Smooth muscle cell (in vitro differentiated cells): ENCODE data around the gene POLR2A. TPM values are rescaled to one million over a fixed set of nuclear protein-coding genes. Genes with fewer than 3 reads are reported as not detected.

Experiments
- DNase-seq: peaks from one replicate; lab custom pipeline; 2025; ENCODE audit not compliant: unreplicated experiment; lab: John Stamatoyannopoulos, UW
- H2AFZ ChIP-seq: fragments of 200-600 bp; sonication (generic); 2 replicates; pipeline ENCODE4 v1.6.0; 2016; ENCODE audit warnings: antibody characterized with exemption, low read depth, mild to moderate bottlenecking
- H3F3A ChIP-seq: fragments of 200-600 bp; sonication (generic); 2 replicates; pipeline ENCODE4 v1.6.0; 2017; ENCODE audit warnings: antibody characterized with exemption, low read depth
- H3K27ac ChIP-seq: fragments of 200-600 bp; sonication (generic); 2 replicates; pipeline ENCODE4 v1.5.1; 2016; ENCODE audit warnings: low read depth, mild to moderate bottlenecking
- H3K27me3 ChIP-seq: fragments of 200-600 bp; sonication (generic); 2 replicates; pipeline ENCODE4 v1.6.1; 2016; ENCODE audit warnings: low read depth, mild to moderate bottlenecking
- H3K36me3 ChIP-seq: fragments of 200-600 bp; sonication (generic); 2 replicates; pipeline ENCODE4 v1.5.1; 2016; ENCODE audit warnings: low read depth
- H3K4me1 ChIP-seq: fragments of 200-600 bp; sonication (generic); 2 replicates; pipeline ENCODE4 v1.5.1; 2016; ENCODE audit warnings: low read depth
- H3K4me2 ChIP-seq: fragments of 200-600 bp; sonication (generic); 2 replicates; pipeline ENCODE4 v1.6.0; 2016; ENCODE audit warnings: mild to moderate bottlenecking
- H3K4me3 ChIP-seq: fragments of 200-600 bp; sonication (generic); 2 replicates; pipeline ENCODE4 v1.5.1; 2016; ENCODE audit warnings: mild to moderate bottlenecking
- H3K79me2 ChIP-seq: fragments of 200-600 bp; sonication (generic); 2 replicates; pipeline ENCODE4 v1.6.0; 2016; ENCODE audit warnings: low read depth, mild to moderate bottlenecking
- H3K9ac ChIP-seq: fragments of 200-600 bp; sonication (generic); 2 replicates; pipeline ENCODE4 v1.6.0; 2016; ENCODE audit warnings: low read depth
- H3K9me3 ChIP-seq: fragments of 200-600 bp; sonication (generic); replicated peaks from 2 replicates; pipeline ENCODE4 v1.5.1; 2016; ENCODE audit warnings: low read depth
- H4K20me1 ChIP-seq: fragments of 200-600 bp; sonication (generic); 2 replicates; pipeline ENCODE4 v1.6.0; 2016; ENCODE audit warnings: low read depth
- WGBS: methylation state at CpG from one replicate; pipeline ENCODE4 v1.1.7; 2016; ENCODE audit warnings: low lambda C conversion rate; 5-methylcytosine and 5-hydroxymethylcytosine counted together
- polyA plus RNA-seq: library from polyadenylated mRNA; unstranded; fragments of >200 nt; fragmentation: Nextera tagmentation; extraction: Ambion mirVana; gene quantifications from 2 replicates; pipeline ENCODE4 v1.2.1, GENCODE V29; 2016
- total RNA-seq: library from RNA; depleted of rRNA; stranded (reverse); fragments of >200 nt; gene quantifications from 2 replicates; pipeline ENCODE4 v1.2.3, GENCODE V29; 2014
- TF ChIP-seq, protein P1 (sequence below): fragments of 200-600 bp; sonication (generic); IDR thresholded peaks from 2 replicates; pipeline ENCODE4 v1.5.1; 2017; ENCODE audit warnings: borderline replicate concordance, mild to moderate bottlenecking, antibody characterized with exemption; ENCODE audit not compliant: insufficient read depth, poor library complexity, severe bottlenecking

Gene POLR2A
- total and polyA plus RNA-seq, 2 experiments from 2014 or later: 72.0 to 80.2 TPM

GRCh38 chr17:7466639-7467341 is 17.4 kb upstream of the POLR2A start:
- H2AFZ ChIP-seq: no peak overlapping the region
- H3K4me1 ChIP-seq: peaks cover under 1% of the 10 kb centered on the region
- no peak overlapping the region for H3K4me2 ChIP-seq
- no peaks in the 10 kb centered on the region for H3K9me3 ChIP-seq
- no peak overlapping the region for H3K9ac ChIP-seq
- no peak overlapping the region for H3K4me3 ChIP-seq
- no peaks in the 10 kb centered on the region for H3K27me3 ChIP-seq
- no peaks in the 10 kb centered on the region for H3K36me3 ChIP-seq
- H3F3A ChIP-seq: no peaks in the 10 kb centered on the region
- peaks cover 57% of the 10 kb centered on the region for H3K79me2 ChIP-seq
- TF ChIP-seq, protein P1, sequence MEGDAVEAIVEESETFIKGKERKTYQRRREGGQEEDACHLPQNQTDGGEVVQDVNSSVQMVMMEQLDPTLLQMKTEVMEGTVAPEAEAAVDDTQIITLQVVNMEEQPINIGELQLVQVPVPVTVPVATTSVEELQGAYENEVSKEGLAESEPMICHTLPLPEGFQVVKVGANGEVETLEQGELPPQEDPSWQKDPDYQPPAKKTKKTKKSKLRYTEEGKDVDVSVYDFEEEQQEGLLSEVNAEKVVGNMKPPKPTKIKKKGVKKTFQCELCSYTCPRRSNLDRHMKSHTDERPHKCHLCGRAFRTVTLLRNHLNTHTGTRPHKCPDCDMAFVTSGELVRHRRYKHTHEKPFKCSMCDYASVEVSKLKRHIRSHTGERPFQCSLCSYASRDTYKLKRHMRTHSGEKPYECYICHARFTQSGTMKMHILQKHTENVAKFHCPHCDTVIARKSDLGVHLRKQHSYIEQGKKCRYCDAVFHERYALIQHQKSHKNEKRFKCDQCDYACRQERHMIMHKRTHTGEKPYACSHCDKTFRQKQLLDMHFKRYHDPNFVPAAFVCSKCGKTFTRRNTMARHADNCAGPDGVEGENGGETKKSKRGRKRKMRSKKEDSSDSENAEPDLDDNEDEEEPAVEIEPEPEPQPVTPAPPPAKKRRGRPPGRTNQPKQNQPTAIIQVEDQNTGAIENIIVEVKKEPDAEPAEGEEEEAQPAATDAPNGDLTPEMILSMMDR: no peak
- no peak overlapping the region for H3K27ac ChIP-seq
- H4K20me1 ChIP-seq: peaks cover 80% of the 10 kb centered on the region
- WGBS: over 99% methylated on average over 16 of the region's 16 CpGs
- DNase-seq: no peak

DNA sequence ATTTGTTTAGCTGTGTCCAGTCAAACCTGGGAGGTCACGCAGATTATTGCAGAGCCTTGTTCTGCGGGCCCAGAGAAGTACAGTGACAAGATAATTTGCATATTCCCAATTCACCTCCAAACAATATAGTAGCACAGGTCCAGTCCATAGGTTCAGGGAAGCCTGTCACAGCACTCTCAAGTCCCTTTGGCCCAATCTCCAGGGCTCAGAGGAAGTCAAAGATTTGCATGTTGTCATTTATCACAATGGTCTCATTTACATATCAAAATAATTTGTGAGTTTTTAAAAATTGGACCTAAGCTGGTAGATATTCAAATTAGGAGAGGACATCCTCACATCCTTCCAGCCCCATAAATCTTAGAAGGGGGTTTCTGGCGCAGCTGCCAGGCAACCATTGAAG is 16.7 kb upstream of the POLR2A start:
- Histone ChIP-seq H3K4me1 (no peaks in the 10 kb centered on the region), H3K79me2 (peaks cover 64% of the 10 kb centered on the region), H3K4me3 (no peak overlapping the region), H3F3A (no peaks in the 10 kb centered on the region), H3K27me3 (no peaks in the 10 kb centered on the region), H2AFZ (no peak overlapping the region), H4K20me1 (peaks cover 83% of the 10 kb centered on the region), H3K4me2 (no peak overlapping the region), H3K9ac (no peak overlapping the region), H3K36me3 (no peaks in the 10 kb centered on the region), H3K27ac (no peak overlapping the region), H3K9me3 (no peaks in the 10 kb centered on the region)
- WGBS: 97% methylated on average over 3 of the region's 3 CpGs
- DNase-seq: no peak
- TF ChIP-seq, protein P1: no peak

DNA sequence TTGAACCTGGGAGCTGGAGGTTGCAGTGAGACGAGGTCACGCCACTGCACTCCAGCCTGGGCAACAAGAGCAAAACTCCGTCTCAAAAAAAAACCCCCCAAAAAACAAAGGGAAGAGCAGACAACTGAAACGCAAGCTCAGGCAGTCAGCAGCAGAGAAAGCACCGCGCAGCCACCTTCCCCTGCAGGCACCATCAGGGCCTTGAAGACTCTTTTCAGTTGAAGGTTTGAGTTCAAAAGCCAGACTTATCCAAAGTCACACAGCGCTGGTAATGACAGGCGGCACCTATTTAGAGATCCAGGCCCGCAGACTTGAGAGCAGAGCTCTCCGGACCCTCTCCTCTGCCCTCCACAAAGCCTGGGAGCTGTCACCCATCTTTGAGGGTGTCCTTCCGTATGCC is 15.9 kb upstream of the POLR2A start:
- Histone ChIP-seq H3K4me2 (no peak overlapping the region), H2AFZ (no peak overlapping the region), H3K4me1 (no peaks in the 10 kb centered on the region), H3K27ac (no peak overlapping the region), H4K20me1 (peaks cover 89% of the 10 kb centered on the region), H3K4me3 (no peak overlapping the region), H3K9ac (no peak overlapping the region), H3F3A (no peaks in the 10 kb centered on the region), H3K79me2 (peaks cover 71% of the 10 kb centered on the region), H3K36me3 (no peaks in the 10 kb centered on the region), H3K9me3 (no peaks in the 10 kb centered on the region), H3K27me3 (no peaks in the 10 kb centered on the region)
- TF ChIP-seq, protein P1: no peak
- DNase-seq: no peak
- WGBS: 95% methylated on average over 11 of the region's 11 CpGs
